ENCODE measurements around the gene HSPG2. TPM values are rescaled to one million over a fixed set of nuclear protein-coding genes. Genes with fewer than 3 reads are reported as not detected.

HSPG2 gene
- total RNA-seq, 1 experiment from 2014 or later: 171 TPM

GRCh38 chr1:21855257-21856096 lies 81.6 kb downstream of the HSPG2 start:
- no peak overlapping the region for H3K27ac ChIP-seq (ENCODE audit: low read length)
- intact Hi-C loops (cut with micrococcal nuclease; ENCODE audit: unreplicated experiment): no loop called here
- H3K9me3 ChIP-seq (ENCODE audit: control insufficient read depth, insufficient read depth, low read depth, low read length): no peaks in the 10 kb centered on the region
- CTCF ChIA-PET: no interaction called here
- H3K4me3 ChIP-seq (ENCODE audit: low read depth in 2 of 2, low read length in 2 of 2): no peak overlapping the region
- ATAC-seq (peak; percentile 49), DNase-seq (ENCODE audit: low read depth, low spot score) (no peak)
- TF ChIP-seq CTCF (IDR thresholded peaks at IDR 0.05) (no peak), SIN3A (IDR thresholded peaks at IDR 0.05; ENCODE audit: borderline replicate concordance, insufficient read depth, low read depth, low read length) (no peak)
- TF ChIP-seq, protein P1, sequence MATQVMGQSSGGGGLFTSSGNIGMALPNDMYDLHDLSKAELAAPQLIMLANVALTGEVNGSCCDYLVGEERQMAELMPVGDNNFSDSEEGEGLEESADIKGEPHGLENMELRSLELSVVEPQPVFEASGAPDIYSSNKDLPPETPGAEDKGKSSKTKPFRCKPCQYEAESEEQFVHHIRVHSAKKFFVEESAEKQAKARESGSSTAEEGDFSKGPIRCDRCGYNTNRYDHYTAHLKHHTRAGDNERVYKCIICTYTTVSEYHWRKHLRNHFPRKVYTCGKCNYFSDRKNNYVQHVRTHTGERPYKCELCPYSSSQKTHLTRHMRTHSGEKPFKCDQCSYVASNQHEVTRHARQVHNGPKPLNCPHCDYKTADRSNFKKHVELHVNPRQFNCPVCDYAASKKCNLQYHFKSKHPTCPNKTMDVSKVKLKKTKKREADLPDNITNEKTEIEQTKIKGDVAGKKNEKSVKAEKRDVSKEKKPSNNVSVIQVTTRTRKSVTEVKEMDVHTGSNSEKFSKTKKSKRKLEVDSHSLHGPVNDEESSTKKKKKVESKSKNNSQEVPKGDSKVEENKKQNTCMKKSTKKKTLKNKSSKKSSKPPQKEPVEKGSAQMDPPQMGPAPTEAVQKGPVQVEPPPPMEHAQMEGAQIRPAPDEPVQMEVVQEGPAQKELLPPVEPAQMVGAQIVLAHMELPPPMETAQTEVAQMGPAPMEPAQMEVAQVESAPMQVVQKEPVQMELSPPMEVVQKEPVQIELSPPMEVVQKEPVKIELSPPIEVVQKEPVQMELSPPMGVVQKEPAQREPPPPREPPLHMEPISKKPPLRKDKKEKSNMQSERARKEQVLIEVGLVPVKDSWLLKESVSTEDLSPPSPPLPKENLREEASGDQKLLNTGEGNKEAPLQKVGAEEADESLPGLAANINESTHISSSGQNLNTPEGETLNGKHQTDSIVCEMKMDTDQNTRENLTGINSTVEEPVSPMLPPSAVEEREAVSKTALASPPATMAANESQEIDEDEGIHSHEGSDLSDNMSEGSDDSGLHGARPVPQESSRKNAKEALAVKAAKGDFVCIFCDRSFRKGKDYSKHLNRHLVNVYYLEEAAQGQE (IDR thresholded peaks at IDR 0.05; ENCODE audit: insufficient read depth in 1 of 2, low read depth in 2 of 2, low read length in 1 of 2): 0 out of 4 replicates have a peak, but pooled peaks of 1 of the 2 experiments have one; percentile 8
- in situ Hi-C loops (cut with HindIII; ENCODE audit: low pct_unique_long_range_greater_than_20kb, low sequenced_read_pairs): no loop called here
- POLR2A ChIA-PET: no interaction called here
- H3K4me1 ChIP-seq (ENCODE audit: control insufficient read depth, insufficient read depth, low read length): no peaks in the 10 kb centered on the region
- no peaks in the 10 kb centered on the region for H3K27me3 ChIP-seq (ENCODE audit: control insufficient read depth, insufficient read depth, low read length)
- 0 out of 2 replicates have a peak, but pooled peaks cover 2% of the 10 kb centered on the region for H3K36me3 ChIP-seq (ENCODE audit: control insufficient read depth, insufficient read depth, low read length)
- no TSS peak for BruUV-seq (replicated peaks)

GRCh38 chr1:21854751-21855131 lies 82.4 kb downstream of the HSPG2 start:
- CTCF ChIA-PET: no interaction called here
- H3K27ac ChIP-seq (ENCODE audit: low read length): no peak overlapping the region
- no peaks in the 10 kb centered on the region for H3K4me1 ChIP-seq (ENCODE audit: control insufficient read depth, insufficient read depth, low read length)
- H3K9me3 ChIP-seq (ENCODE audit: control insufficient read depth, insufficient read depth, low read depth, low read length): no peaks in the 10 kb centered on the region
- H3K4me3 ChIP-seq (ENCODE audit: low read depth in 2 of 2, low read length in 2 of 2): no peak overlapping the region
- BruUV-seq (replicated peaks): no TSS peak
- no peaks in the 10 kb centered on the region for H3K27me3 ChIP-seq (ENCODE audit: control insufficient read depth, insufficient read depth, low read length)
- ATAC-seq (no peak), DNase-seq (ENCODE audit: low read depth, low spot score) (no peak)
- intact Hi-C loops (cut with micrococcal nuclease; ENCODE audit: unreplicated experiment): no loop called here
- POLR2A ChIA-PET: no interaction called here
- TF ChIP-seq, protein P1 (IDR thresholded peaks at IDR 0.05; ENCODE audit: insufficient read depth in 1 of 2, low read depth in 2 of 2, low read length in 1 of 2): no peak
- TF ChIP-seq POLR2AphosphoS5 (IDR thresholded peaks at IDR 0.05; ENCODE audit: low read depth, low read length) (no peak), TCF7L2 (IDR thresholded peaks at IDR 0.05; ENCODE audit: low read depth, low read length) (no peak), SIN3A (IDR thresholded peaks at IDR 0.05; ENCODE audit: borderline replicate concordance, insufficient read depth, low read depth, low read length) (no peak), CTCF (IDR thresholded peaks at IDR 0.05) (no peak)
- 0 out of 2 replicates have a peak, but pooled peaks cover 2% of the 10 kb centered on the region for H3K36me3 ChIP-seq (ENCODE audit: control insufficient read depth, insufficient read depth, low read length)
- in situ Hi-C loops (cut with HindIII; ENCODE audit: low pct_unique_long_range_greater_than_20kb, low sequenced_read_pairs): no loop called here

Measured in Panc1 (cell line).